ENCODE measurements around the gene IL37.
"Not testable (repeated sequence)": the region's sequence is repeated elsewhere in the genome, so short reads cannot be mapped to it uniquely, and the experiment has no call there.

The IL37 gene

DNA sequence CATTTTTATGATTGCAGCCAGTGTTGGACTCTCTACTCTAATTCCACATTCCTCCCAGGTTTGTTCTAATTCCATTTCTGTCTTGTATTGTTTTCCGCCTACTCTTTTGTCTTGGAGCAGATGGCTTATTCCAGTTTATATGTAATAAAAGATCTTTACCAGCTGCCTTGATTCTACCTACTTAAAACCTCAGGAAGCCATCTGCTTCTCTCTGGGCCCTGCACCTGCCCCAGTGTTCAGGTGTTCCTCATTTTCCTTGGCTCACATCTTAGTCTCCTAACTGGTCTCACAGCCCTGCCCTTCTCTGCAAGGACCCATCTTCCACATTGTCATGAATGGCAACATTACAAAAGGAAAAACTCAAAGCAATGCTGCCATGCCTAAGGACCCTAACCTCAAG lies 21.0 kb upstream of the IL37 start:
- H3K36me3 ChIP-seq (ENCODE audit: control insufficient read depth, insufficient read depth, low read length), result no peaks in the 10 kb centered on the region
- no peaks in the 10 kb centered on the region for H3K27me3 ChIP-seq (replicated peaks; ENCODE audit: control insufficient read depth, insufficient read depth, low read length, poor library complexity, severe bottlenecking)
- H3K27ac ChIP-seq (ENCODE audit: insufficient read depth, low read length, poor library complexity, severe bottlenecking), result no peak overlapping the region
- H3K4me1 ChIP-seq (ENCODE audit: control insufficient read depth, insufficient read depth, low read length, poor library complexity, severe bottlenecking), result no peaks in the 10 kb centered on the region
- H3K9me3 ChIP-seq (ENCODE audit: control insufficient read depth, low read length), result no peaks in the 10 kb centered on the region
- no peak for DNase-seq
- no peak overlapping the region for H3K4me3 ChIP-seq (ENCODE audit: insufficient read depth, low read depth, low read length, poor library complexity, severe bottlenecking)

DNA sequence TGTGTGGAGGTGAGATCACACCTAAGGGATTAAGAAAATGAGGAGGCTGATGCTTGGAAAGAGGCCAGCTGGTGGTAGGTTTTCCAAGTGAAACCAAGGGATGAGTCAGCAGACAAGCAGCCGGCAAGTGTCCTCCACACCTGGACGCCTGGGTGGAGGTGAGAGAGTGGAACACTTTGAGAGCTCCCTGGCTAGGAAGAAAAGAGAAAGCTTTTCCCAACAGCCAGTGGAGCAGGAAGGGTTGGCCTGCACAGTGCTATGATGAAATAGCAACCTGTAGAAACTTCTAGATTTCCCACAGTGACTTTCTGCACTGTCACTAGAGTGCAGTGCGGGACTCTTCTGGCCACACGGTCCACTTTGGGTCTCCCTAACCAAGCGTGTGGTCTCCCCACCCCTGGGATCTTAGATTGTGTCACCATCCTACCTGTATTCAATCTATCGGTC lies 19.6 kb upstream of the IL37 start:
- H3K9me3 ChIP-seq (ENCODE audit: control insufficient read depth, low read length), result no peaks in the 10 kb centered on the region
- no peak overlapping the region for H3K4me3 ChIP-seq (ENCODE audit: insufficient read depth, low read depth, low read length, poor library complexity, severe bottlenecking)
- DNase-seq, result no peak
- H3K36me3 ChIP-seq (ENCODE audit: control insufficient read depth, insufficient read depth, low read length), result no peaks in the 10 kb centered on the region
- H3K27ac ChIP-seq (ENCODE audit: insufficient read depth, low read length, poor library complexity, severe bottlenecking), result no peak overlapping the region
- no peaks in the 10 kb centered on the region for H3K27me3 ChIP-seq (replicated peaks; ENCODE audit: control insufficient read depth, insufficient read depth, low read length, poor library complexity, severe bottlenecking)
- no peaks in the 10 kb centered on the region for H3K4me1 ChIP-seq (ENCODE audit: control insufficient read depth, insufficient read depth, low read length, poor library complexity, severe bottlenecking)

GRCh38 chr2:112893752-112894151 lies 17.2 kb upstream of the IL37 start:
- DNase-seq, result no peak
- H3K4me1 ChIP-seq (ENCODE audit: control insufficient read depth, insufficient read depth, low read length, poor library complexity, severe bottlenecking), result no peaks in the 10 kb centered on the region
- H3K9me3 ChIP-seq (ENCODE audit: control insufficient read depth, low read length), result no peaks in the 10 kb centered on the region
- H3K27me3 ChIP-seq (replicated peaks; ENCODE audit: control insufficient read depth, insufficient read depth, low read length, poor library complexity, severe bottlenecking), result no peaks in the 10 kb centered on the region
- H3K27ac ChIP-seq (ENCODE audit: insufficient read depth, low read length, poor library complexity, severe bottlenecking), result no peak overlapping the region
- H3K36me3 ChIP-seq (ENCODE audit: control insufficient read depth, insufficient read depth, low read length), result no peaks in the 10 kb centered on the region
- H3K4me3 ChIP-seq (ENCODE audit: insufficient read depth, low read depth, low read length, poor library complexity, severe bottlenecking), result no peak overlapping the region

GRCh38 chr2:112896909-112897623 lies 13.9 kb upstream of the IL37 start:
- Histone ChIP-seq H3K4me3 (ENCODE audit: insufficient read depth, low read depth, low read length, poor library complexity, severe bottlenecking) (no peak overlapping the region), H3K9me3 (ENCODE audit: control insufficient read depth, low read length) (no peaks in the 10 kb centered on the region), H3K27me3 (replicated peaks; ENCODE audit: control insufficient read depth, insufficient read depth, low read length, poor library complexity, severe bottlenecking) (no peaks in the 10 kb centered on the region), H3K27ac (ENCODE audit: insufficient read depth, low read length, poor library complexity, severe bottlenecking) (no peak overlapping the region), H3K4me1 (ENCODE audit: control insufficient read depth, insufficient read depth, low read length, poor library complexity, severe bottlenecking) (no peaks in the 10 kb centered on the region), H3K36me3 (ENCODE audit: control insufficient read depth, insufficient read depth, low read length) (no peaks in the 10 kb centered on the region)
- no peak for DNase-seq

DNA sequence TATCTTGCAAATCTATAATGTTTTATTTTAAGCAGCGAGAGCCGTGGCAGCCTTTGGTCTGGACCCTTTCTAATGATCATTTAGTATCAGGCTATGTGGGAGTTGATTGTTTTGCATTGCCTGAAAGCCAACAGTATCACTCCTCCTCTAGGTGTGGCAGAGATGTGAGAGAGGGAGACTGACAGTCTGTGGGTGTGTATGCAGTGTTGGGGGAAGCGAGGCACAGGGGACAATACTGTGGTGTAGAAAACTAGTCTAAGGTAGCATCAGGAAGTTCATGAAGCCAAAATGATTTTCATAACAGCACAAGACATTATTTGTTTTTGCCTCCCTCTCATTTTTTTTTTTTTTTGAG lies 13.4 kb upstream of the IL37 start:
- no peak for DNase-seq
- Histone ChIP-seq H3K27ac (ENCODE audit: insufficient read depth, low read length, poor library complexity, severe bottlenecking) (no peak overlapping the region), H3K9me3 (ENCODE audit: control insufficient read depth, low read length) (no peaks in the 10 kb centered on the region), H3K27me3 (replicated peaks; ENCODE audit: control insufficient read depth, insufficient read depth, low read length, poor library complexity, severe bottlenecking) (no peaks in the 10 kb centered on the region), H3K4me3 (ENCODE audit: insufficient read depth, low read depth, low read length, poor library complexity, severe bottlenecking) (no peak overlapping the region), H3K4me1 (ENCODE audit: control insufficient read depth, insufficient read depth, low read length, poor library complexity, severe bottlenecking) (no peaks in the 10 kb centered on the region), H3K36me3 (ENCODE audit: control insufficient read depth, insufficient read depth, low read length) (no peaks in the 10 kb centered on the region)

DNA sequence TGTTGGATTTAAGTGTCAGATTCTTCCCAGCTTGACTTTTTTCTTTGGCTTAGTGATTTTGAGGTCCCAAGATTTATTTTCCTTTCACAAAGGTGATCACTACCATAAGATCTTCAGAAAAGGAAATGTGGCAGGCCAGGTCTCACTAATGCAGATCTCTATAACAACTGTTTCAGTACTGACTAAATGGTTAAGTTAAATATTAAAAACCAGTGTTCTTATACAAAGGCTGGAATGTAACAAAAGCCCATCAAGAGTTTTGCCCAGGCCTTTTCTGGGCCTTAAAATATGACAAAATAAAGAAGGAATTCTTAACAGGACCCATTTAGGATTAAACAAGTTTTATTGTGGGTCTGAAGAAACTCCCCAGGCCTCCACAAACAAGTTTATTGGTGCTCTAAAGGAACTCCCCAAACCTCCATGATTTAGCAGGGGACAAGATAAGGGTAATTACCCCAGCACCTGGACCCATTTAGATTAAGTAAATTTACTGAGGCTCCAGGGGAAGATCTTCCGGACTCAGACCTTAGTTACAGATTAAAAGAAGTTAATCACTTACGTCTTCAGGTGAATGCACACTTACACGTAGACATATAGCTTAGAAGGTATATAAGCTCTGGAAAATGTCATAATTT lies 9.4 kb upstream of the IL37 start:
- H3K4me3 ChIP-seq (ENCODE audit: insufficient read depth, low read depth, low read length, poor library complexity, severe bottlenecking); H3K27ac ChIP-seq (ENCODE audit: insufficient read depth, low read length, poor library complexity, severe bottlenecking); H3K9me3 ChIP-seq (ENCODE audit: control insufficient read depth, low read length); H3K4me1 ChIP-seq (ENCODE audit: control insufficient read depth, insufficient read depth, low read length, poor library complexity, severe bottlenecking); H3K27me3 ChIP-seq (replicated peaks; ENCODE audit: control insufficient read depth, insufficient read depth, low read length, poor library complexity, severe bottlenecking); DNase-seq; H3K36me3 ChIP-seq (ENCODE audit: control insufficient read depth, insufficient read depth, low read length): not testable (repeated sequence)

- no peaks in the 10 kb centered on the region for H3K9me3 ChIP-seq (ENCODE audit: control insufficient read depth, low read length)
- no peak for DNase-seq
- H3K27me3 ChIP-seq (replicated peaks; ENCODE audit: control insufficient read depth, insufficient read depth, low read length, poor library complexity, severe bottlenecking), result no peaks in the 10 kb centered on the region
- no peaks in the 10 kb centered on the region for H3K36me3 ChIP-seq (ENCODE audit: control insufficient read depth, insufficient read depth, low read length)
- no peak overlapping the region for H3K4me3 ChIP-seq (ENCODE audit: insufficient read depth, low read depth, low read length, poor library complexity, severe bottlenecking)
- no peaks in the 10 kb centered on the region for H3K4me1 ChIP-seq (ENCODE audit: control insufficient read depth, insufficient read depth, low read length, poor library complexity, severe bottlenecking)
- H3K27ac ChIP-seq (ENCODE audit: insufficient read depth, low read length, poor library complexity, severe bottlenecking), result no peak overlapping the region
Observed at GRCh38 chr2:112902816-112903215, 8.1 kb upstream of the IL37 start.

DNA sequence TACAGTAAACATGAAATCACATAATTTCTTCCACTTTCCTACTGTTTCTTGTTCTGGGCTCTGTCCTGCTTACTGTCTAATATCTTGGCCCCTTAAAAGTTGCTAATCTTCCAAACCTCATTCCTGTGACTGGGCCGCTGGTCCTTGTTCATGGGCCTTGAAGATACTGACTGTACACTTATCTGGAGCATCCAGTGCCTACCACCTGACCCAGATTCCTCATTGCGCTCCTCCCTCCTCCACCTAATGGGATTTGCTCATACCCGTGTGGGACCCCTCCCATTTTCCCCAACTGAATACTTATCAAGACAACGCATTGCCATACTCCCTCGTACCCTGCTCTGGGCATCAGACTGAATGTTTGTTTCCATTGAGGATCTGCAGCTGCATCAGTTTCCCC lies 6.1 kb upstream of the IL37 start:
- no peak for DNase-seq
- Histone ChIP-seq H3K4me3 (ENCODE audit: insufficient read depth, low read depth, low read length, poor library complexity, severe bottlenecking) (no peak overlapping the region), H3K9me3 (ENCODE audit: control insufficient read depth, low read length) (no peaks in the 10 kb centered on the region), H3K4me1 (ENCODE audit: control insufficient read depth, insufficient read depth, low read length, poor library complexity, severe bottlenecking) (no peaks in the 10 kb centered on the region), H3K36me3 (ENCODE audit: control insufficient read depth, insufficient read depth, low read length) (no peaks in the 10 kb centered on the region), H3K27me3 (replicated peaks; ENCODE audit: control insufficient read depth, insufficient read depth, low read length, poor library complexity, severe bottlenecking) (no peaks in the 10 kb centered on the region), H3K27ac (ENCODE audit: insufficient read depth, low read length, poor library complexity, severe bottlenecking) (no peak overlapping the region)

DNA sequence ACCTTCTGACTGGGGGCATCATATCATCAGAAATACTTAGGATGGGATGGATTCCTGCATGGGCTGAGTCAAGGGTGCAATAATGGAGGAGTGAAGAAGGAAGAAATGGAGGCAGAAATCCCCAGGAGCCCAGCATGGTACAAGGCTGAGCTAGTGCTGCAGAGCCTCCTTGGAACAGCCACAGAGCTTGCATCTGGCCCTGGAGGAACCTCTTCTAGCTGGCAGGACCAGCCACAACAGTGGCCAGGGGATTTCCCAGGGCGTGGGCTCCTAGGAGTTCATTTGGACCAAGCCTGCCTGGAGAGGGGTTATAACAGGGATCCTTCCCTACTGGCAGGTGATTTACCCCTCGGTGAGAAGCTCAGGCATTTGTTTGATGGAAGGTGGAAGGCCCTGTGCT lies 4.7 kb upstream of the IL37 start:
- H3K4me1 ChIP-seq (ENCODE audit: control insufficient read depth, insufficient read depth, low read length, poor library complexity, severe bottlenecking), result no peaks in the 10 kb centered on the region
- H3K4me3 ChIP-seq (ENCODE audit: insufficient read depth, low read depth, low read length, poor library complexity, severe bottlenecking), result no peak overlapping the region
- H3K9me3 ChIP-seq (ENCODE audit: control insufficient read depth, low read length), result no peaks in the 10 kb centered on the region
- H3K27me3 ChIP-seq (replicated peaks; ENCODE audit: control insufficient read depth, insufficient read depth, low read length, poor library complexity, severe bottlenecking), result no peaks in the 10 kb centered on the region
- no peak overlapping the region for H3K27ac ChIP-seq (ENCODE audit: insufficient read depth, low read length, poor library complexity, severe bottlenecking)
- no peaks in the 10 kb centered on the region for H3K36me3 ChIP-seq (ENCODE audit: control insufficient read depth, insufficient read depth, low read length)
- DNase-seq, result no peak

GRCh38 chr2:112907001-112907949 lies 3.7 kb upstream of the IL37 start:
- no peaks in the 10 kb centered on the region for H3K4me1 ChIP-seq (ENCODE audit: control insufficient read depth, insufficient read depth, low read length, poor library complexity, severe bottlenecking)
- no peaks in the 10 kb centered on the region for H3K36me3 ChIP-seq (ENCODE audit: control insufficient read depth, insufficient read depth, low read length)
- no peak overlapping the region for H3K27ac ChIP-seq (ENCODE audit: insufficient read depth, low read length, poor library complexity, severe bottlenecking)
- no peak overlapping the region for H3K4me3 ChIP-seq (ENCODE audit: insufficient read depth, low read depth, low read length, poor library complexity, severe bottlenecking)
- H3K9me3 ChIP-seq (ENCODE audit: control insufficient read depth, low read length), result no peaks in the 10 kb centered on the region
- no peaks in the 10 kb centered on the region for H3K27me3 ChIP-seq (replicated peaks; ENCODE audit: control insufficient read depth, insufficient read depth, low read length, poor library complexity, severe bottlenecking)
- DNase-seq, result no peak

All from effector memory CD4-positive, alpha-beta T cell (primary cell).